GM21786 (cell line): ENCODE measurements around the gene MARCHF2.

Source experiments
- ATAC-seq: cut with Tn5 transposase; IDR thresholded peaks from one replicate; pipeline ENCODE4 v1.9.1; 2021; ENCODE audit not compliant: unreplicated experiment

MARCHF2 gene

DNA sequence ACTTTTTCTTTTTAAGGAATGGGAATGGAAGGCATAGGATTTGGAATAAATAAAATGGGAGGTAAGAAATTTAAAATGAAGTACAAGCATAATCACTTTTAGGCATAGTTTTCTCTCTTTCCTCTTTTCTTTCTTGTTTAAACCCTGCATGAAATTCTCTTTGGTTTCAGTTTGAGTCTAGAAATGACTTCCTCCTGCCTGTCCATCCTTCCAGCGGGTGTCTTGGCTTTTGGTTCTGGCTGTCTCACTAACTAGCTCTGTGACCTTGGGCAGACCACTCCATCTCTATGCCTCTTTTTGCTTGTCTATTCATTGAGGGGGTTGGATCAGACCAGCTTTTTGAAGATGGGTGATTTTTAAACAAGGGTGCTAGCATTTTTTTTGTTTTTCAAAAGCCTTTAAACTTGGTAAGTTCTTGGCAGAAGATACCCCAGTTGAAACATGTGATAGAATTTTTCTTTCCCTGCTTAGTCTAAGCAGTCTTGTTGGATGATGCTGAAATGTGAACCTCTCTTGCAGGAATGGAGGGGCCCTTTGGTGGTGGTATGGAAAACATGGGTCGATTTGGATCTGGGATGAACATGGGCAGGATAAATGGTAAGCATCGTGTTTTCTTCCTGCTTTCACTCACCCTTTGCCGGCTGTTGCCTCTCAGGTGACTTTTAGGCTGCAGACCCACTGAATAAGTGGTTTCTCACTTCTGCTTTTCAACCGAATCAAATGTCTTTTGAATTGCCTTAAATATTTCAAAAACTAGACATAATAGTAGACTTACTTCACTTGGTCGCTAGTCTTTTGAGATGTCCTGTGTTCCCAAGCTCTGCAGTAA is 60.8 kb downstream of the MARCHF2 start:
- no peak for ATAC-seq

DNA sequence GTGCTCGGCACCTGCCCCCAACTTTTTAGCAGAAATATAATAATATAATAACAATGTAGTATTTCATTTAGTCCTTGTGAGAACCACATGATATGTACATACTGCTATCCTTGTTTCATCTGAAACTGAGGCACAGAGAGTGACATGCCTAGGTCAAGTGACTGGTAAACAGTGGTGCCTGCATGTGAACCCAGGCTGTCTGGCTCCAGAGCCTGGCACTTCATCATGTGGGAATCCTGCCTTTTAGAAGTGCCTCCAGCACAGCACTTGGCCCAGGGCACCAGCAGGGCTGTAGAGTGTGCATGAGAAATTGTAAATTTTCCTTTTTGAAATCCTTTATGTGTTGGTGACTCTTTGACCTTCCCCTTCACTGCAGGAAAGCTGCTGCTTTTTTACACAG is 61.9 kb downstream of the MARCHF2 start:
- ATAC-seq, result no peak

DNA sequence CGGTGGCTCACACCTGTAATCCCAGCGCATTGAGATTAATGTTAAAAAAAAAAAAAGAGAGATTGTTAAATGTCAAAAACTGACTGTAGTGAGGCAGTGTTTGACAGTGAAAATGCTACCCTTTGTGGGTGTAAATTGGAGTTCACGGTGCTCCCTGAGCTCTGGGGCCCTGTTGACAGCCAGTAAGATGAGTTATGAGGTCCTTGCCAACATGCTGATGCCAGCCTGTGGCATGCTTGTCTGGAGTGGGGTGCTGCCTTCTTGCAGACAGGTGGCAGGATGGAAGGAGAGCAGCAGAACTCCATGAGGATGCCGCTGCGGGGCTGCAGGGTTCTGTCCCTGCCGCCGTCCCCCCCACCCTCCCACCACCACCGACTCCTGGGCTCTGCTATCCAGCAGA is 63.4 kb downstream of the MARCHF2 start:
- ATAC-seq, result no peak

DNA sequence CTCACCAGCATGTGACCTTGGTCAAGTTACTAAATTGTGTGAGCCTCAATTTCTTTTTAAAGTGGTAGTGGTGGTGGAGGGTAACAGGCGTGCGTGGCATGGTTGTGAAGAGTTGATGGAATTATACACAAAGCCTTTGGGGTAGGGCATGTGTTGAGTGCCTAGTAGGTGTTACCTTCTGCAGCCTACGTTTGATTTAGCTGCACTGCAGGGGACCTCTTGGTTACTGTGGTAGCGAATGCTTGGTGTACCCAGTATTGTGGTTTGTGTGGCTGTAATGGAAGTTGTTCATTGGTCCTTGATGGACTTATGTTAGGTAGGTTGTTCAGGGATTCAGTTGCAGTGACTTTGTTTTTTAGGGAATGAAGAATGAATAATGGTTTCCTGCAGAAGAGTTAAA is 64.8 kb downstream of the MARCHF2 start:
- no peak for ATAC-seq

DNA sequence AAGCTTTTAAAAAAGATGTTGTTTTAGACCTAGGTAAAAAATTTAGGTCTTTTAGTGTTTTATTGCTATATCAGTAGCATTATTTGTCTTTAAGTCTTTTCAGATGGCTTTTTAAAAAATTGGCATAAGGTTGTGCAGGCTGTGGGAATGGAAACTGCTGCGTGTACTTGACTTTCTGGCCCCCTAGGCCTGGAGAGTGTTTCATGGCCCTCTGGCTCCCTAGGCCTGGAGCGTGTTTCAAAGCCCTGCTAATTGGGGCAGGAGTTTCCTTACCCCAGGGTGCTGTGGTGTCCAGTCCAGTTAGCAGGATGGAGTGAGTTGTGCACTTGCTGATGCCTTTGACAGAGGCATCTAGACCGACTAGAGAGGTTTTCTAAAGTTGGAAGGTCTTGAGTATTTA is 65.5 kb downstream of the MARCHF2 start:
- no peak for ATAC-seq

DNA sequence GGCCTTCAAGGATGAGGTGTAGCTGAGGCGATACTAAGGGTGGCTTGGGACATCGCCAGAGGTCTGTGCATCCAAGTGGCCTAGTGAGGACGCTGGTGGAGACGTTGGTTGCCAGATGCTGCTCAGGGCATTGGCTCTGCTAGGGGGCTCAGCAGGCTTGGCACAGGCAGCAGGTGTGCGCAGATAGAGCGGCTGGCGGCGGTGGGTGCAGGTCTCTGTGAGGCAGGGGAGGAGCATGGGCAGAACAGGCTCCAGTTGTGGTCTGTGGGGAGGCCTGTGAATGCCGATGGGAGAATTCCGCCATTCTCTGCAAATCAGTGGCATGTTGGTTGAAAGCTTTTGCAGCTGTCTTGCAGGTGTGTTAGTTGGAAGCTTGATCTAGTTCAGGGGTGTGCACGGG is 68.1 kb downstream of the MARCHF2 start:
- ATAC-seq, result no peak

DNA sequence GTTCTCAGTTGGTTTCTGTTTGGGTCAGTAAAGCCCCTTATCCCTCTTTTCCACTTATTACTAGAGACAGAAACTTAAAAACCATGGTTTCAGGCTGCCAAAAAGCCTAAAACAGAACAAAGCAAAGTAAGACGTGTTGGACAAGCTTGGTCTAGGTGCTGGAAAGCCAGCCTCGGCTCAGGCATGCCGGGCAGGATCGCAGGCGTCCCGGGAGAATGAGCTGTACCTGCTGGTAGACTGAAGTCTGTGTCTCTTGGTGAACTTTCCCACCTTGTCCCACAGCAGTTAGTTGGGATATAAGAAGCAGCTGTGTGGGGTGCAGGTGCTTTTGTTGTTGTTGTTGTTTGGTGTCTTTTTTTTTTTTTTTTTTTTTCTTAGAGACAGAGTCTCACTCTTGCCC is 68.5 kb downstream of the MARCHF2 start:
- ATAC-seq, result no peak

DNA sequence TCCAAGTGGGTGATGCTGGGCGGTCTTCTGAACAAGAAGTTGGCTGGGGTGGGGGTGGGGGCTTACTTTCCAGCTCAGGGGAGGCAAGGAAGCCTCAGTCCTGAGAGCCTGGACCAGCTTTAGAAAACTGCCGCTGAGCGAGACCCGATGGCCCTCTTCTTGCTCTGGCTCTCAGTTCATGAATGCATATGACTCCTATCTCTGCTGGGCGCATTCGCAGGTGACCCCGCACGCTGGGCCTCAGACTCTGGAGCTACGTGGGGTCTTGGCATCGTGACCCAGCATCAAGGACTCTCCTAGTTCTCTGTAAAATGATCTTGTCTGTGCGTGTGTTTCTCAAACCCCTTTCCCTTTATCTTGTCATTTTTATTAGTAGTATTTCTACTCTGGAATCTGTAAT is 69.6 kb downstream of the MARCHF2 start:
- ATAC-seq, result no peak

DNA sequence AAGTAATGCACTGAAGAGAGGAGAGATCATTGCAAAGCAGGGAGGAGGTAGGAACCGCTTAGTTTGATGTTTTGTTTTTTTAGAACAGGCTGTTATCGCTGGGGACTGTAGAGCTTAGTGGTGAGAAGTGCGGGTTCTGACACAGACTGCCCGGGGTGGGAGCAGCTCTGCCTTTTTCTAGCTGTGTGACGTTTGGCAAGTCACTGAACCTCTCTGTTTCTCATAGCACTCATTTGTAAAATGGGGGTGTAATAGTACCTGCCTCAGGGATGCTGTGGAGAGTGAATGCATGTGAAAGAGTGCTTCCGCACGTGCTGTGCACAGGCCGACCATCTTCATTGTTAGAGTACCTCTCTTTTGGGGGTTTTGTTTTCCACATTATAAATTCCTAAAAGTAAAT is 70.1 kb downstream of the MARCHF2 start:
- no peak for ATAC-seq

DNA sequence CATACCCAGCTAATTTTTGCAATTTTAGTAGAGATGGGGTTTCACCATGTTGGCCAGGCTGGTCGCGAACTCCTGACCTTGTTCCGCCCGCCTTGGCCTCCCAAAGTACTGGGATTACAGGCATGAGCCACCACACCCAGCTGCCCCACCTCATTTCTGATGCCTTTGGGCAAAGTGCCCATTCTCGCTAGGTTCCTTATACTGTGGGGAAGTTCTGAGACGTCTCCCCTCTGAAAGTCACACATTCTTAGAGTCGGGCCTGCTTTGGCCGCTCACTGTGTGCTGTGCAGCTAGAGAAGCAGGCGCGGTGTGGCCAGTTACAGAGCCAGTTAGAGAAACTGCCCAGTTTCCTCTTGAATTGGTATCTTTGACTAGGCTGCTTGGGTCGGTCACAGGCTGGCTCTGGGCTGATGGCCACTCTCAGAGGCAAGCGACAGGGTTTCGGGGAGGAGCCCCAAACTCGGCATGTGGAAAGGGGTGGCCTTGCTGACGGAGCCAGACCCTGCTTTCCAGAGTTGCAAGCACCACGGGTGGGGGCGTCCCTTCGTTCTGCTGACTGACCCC is 71.3 kb downstream of the MARCHF2 start:
- no peak for ATAC-seq

DNA sequence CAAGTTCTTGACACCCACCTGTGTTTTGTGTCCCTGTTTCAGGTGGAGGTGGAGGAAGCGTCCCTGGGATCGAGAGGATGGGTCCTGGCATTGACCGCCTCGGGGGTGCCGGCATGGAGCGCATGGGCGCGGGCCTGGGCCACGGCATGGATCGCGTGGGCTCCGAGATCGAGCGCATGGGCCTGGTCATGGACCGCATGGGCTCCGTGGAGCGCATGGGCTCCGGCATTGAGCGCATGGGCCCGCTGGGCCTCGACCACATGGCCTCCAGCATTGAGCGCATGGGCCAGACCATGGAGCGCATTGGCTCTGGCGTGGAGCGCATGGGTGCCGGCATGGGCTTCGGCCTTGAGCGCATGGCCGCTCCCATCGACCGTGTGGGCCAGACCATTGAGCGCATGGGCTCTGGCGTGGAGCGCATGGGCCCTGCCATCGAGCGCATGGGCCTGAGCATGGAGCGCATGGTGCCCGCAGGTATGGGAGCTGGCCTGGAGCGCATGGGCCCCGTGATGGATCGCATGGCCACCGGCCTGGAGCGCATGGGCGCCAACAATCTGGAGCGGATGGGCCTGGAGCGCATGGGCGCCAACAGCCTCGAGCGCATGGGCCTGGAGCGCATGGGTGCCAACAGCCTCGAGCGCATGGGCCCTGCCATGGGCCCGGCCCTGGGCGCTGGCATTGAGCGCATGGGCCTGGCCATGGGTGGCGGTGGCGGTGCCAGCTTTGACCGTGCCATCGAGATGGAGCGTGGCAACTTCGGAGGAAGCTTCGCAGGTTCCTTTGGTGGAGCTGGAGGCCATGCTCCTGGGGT is 72.7 kb downstream of the MARCHF2 start:
- ATAC-seq, result no peak

DNA sequence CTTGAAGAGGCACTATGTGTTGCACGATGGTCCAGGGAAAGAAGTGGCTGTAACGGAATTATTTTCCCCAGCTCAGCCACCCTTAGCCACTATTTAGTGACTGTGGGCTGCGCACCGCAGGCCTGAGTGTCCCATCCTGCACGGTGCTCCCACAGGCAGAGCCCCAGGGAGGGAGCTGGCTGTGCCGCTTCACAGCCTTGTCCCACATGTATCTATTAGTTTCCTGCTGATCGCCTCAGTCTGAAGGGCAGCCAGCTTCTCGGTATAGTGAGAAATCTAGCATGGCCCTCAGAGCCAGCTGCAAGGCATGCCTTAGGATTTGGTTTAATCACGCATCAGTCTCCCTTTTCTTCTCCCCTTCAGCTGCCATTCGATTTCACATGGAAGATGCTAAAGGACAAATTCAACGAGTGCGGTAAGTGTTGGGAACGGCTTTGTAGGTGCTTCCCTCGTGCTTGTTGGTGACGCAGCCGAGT is 73.6 kb downstream of the MARCHF2 start:
- no peak for ATAC-seq

DNA sequence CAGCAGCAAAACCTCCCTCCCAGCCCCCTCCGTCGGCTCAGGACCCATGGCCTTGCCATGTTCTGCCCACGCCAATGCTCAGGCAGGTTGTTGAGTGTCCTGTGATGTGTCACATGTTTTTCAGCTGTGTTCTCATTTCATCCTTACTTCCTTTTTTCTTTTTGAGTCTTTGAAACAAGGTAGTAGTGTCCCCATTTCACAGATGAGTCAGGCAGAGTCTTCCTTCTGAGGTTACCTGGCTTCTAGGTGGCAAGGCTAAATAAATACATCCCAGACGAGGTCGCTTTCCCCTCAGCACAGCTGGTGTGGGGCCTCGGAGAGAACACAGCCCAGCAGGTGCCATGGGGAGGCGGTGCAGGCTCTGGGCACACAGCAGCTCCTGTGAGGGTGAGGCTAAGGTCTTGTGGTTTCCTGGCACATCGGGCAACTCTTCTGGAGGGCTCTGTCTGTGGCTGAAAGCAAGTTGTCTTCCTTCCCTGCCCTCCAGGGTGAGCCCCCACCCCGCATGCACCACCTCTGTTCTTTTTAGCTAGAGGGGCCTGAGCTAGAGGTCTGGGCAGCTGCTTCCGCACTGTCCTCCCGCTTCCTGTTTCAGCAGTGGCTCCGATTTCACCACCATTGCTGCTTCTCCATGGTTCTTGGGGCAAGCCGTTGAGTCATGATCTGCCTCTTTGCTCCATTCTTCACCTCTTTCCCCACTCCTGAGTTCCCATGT is 74.2 kb downstream of the MARCHF2 start:
- ATAC-seq, result no peak

DNA sequence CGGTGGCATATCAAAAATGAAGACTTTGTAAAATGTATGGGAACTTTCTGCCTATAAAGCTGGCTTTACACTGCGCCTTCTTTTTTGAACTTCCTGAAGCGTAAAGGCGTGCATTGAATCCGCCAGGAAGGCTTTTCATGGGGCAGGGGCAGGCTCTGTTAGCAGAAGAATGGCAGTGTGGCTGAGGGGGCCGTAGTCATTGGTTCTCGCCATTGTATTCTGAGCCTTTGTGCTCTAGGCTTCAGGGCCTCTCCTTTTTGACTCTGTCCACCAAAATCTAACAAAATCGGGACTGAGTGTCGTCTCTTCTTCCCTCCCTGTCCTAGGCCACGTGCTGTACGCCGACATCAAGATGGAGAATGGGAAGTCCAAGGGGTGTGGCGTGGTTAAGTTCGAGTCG is 75.3 kb downstream of the MARCHF2 start:
- no peak for ATAC-seq
